Islet of Langerhans (tissue), 1 donor: ENCODE data around the gene NQO2.
"Not testable (repeated sequence)": the region's sequence is repeated elsewhere in the genome, so short reads cannot be mapped to it uniquely, and the experiment has no call there.

Source experiments
- FAIRE-seq: peaks from one replicate; lab custom pipeline; 2011; peaks lifted over from hg19 to GRCh38; lab: Jason Lieb, UNC

The NQO2 gene

GRCh38 chr6:3039384-3039783 lies 39.7 kb downstream of the NQO2 start:
- FAIRE-seq: no peak

GRCh38 chr6:3041147-3041546 lies 41.5 kb downstream of the NQO2 start:
- no peak for FAIRE-seq

DNA sequence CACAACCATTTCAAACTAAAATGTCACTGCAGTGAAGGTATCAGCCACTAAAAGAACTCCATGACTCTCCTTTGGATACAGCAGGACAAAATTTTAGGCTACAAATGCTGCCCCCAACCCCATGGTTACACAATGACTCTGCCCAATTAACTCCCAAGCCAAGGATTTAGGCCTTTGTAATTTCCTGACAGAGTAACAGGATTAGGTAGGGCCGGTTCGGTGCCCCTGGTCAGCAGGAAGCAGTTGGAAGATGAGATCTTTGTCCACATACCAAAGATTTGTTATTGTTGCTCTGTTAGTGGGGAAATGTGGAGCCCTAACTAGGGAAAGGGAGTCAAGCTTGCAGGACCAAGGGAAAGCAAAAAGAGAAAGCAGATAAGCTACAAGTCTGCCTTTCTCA lies 41.9 kb downstream of the NQO2 start:
- FAIRE-seq: no peak

DNA sequence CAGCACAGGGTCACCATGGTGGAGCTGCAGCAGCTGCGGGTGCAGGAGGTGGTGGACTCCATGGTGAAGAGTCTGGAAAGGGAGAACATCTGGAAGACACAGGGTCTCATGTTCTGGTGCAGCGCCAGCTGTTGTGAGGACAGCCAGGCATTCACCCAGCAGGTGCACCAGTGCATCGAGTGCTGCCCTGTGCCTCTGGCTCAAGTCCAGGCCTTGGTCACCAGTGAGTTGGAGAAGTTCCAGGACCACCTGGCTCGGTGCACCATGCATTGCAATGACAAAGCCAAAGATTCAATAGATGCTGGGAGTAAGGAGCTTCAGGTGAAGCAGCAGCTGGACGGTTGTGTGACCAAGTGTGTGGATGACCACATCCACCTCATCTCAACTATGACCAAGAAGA lies 45.7 kb downstream of the NQO2 start:
- no peak for FAIRE-seq

DNA sequence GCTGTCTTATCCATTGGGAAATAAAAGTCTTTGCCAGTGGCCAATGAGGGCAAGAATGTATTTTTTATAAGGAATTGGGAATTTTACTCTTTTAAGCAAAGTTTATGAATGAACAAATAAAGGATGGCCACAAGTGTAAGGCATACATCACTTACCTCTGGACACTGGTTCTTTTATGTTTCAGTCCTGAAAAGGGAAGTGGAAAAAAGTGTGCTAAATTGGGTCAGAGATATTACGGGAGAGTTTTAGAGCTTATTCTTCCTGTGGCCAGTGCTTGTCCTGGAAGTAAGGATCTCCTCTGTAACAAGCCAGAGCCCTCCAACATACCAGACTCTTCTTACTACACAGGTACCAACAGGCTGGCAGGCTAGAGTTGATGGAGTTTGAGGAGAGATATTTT lies 46.1 kb downstream of the NQO2 start:
- FAIRE-seq: no peak

DNA sequence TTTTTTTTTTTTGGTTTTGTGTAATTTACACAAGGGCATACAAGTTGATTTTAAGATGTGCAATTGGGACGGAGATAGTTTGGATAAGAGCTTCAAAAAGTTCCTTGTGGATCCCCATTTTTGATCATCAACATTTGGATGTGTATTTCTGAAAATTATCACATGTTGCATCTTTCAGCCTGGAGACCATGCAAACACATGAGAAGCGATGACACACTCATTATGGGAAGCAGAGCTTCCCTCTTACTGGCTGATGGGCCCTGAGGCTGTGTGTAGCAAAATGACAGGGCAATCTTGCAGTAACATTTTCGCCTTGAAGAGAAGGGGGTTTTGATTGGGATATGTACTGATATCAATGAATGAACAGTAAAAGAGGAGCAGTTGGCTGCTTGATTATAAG lies 46.6 kb downstream of the NQO2 start:
- FAIRE-seq: no peak

DNA sequence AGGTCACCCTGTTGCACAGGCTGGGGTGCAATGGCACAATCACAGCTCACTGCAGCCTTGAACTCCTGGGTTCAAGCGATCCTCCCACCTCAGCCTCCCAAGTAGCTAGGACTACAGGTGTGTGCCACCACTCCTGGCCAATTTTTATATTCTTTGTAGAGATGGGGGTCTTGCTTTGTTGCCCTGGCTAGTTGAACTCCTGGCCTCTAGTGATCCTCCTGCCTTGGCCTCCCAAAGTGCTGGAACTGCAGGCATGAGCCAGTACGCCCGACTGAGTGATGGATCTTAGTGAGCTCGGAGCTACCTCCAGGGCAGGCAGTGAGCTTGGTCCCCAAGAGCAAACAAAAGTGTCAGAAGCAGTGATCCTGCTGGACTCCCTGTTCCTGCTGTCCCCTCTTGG lies 48.3 kb downstream of the NQO2 start:
- FAIRE-seq: not testable (repeated sequence)

DNA sequence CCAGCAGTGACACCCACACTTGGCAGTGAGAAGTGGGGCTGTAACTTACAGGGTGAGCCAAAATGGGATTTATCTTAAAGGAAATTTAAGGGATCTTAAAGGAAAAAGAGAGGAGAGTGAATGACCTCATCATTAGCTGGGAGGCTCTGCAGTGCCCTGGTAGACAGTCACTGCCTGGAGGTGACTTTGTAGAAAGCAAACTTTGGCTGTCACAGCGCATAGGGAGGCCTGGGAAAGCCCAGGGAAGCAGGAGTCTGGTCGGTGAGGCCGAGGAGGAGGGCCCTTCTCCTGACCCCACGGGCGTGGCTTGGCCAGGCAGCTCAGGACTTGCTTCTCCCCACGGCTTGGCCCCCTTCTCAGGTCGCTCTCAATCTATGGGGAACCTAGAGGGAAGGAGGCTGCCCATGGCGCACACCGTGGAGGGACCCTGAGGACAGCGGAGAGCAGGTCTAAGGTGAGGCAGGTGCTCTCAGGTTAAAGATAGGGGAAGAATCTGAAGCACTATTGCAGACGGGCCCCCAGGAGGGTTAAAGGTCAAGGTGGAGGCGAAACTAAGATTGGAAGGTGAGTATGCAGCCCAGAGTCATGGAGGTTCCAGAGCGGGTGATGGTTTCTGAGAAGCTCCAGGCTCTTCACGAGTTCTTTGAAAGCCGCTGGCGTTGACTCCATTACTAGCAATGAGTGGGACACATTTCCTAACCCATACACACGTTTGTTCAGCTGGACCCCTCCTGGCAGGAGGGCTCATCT lies 53.0 kb downstream of the NQO2 start:
- FAIRE-seq: no peak

DNA sequence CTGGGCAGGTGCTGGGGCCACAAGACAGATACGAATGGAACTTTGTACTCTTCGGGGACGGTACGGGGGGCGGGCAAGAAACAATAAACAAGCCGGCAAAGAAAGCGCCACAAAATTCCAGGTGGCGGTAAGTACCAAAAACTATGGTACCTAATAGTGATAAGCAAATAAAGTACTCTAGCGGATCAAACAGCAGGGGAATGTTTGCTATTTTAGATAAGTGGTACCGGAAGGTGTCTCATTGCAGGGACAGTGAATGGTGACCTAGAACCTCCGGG lies 53.5 kb downstream of the NQO2 start:
- FAIRE-seq: no peak

GRCh38 chr6:3054229-3055157 lies 54.8 kb downstream of the NQO2 start:
- not testable (repeated sequence) for FAIRE-seq

- not testable (repeated sequence) for FAIRE-seq
These were observed 55.4 kb downstream of the NQO2 start for GRCh38 chr6:3055158-3055499.

DNA sequence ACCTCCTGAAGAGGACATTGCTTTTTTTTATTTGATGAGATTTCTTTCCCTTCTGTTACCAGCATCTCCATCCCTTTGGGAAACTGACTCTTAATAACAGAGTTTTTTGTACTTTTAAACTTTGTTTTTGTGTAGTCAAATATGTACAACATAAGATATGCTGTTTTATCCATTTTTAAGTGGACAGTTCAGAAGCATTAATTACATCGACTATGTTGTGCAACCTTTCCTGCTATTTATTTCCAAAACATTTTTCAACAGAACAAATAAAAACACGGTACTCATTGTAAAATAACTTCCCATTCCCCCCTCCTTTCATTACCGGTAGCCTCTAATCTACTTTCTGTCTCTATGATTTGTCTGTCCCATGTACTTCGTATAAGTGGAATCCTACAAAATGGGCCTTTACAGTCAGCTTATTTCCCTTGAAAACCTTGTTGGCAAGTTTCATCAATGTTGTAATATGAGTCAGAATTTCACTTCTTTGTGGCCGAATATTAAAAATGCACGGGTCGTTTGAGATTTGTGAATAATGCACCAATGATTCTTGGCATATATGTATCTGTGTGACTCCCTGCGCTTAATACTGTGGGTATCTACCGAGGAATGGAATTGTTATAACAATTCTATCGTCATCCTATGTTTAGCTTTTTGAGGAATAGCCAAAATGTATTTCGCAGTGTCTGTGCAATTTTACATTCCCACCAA lies 57.5 kb downstream of the NQO2 start:
- FAIRE-seq: no peak

GRCh38 chr6:3058957-3059356 lies 59.3 kb downstream of the NQO2 start:
- no peak for FAIRE-seq

- not testable (repeated sequence) for FAIRE-seq
These were observed 60.4 kb downstream of the NQO2 start for GRCh38 chr6:3060092-3060491.

DNA sequence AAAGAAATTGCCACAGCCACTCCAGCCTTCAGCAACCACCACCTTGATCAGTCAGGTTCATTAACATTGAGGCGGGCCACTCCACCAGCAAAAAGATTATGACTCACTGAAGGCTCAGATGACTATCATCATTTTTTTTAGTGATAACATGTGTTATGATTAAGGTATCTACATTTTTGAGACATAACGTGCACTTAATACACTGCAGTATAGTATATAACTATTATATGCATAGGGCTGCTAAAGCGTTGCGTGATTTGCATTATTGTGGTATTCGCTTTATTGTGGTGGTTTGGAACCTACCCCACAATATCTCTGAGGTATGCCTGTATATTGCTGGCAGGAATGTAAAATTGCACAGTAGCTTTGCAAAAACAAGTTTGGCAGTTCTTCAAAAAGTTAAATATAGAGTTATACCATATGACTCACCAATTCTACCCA lies 61.8 kb downstream of the NQO2 start:
- FAIRE-seq: no peak

DNA sequence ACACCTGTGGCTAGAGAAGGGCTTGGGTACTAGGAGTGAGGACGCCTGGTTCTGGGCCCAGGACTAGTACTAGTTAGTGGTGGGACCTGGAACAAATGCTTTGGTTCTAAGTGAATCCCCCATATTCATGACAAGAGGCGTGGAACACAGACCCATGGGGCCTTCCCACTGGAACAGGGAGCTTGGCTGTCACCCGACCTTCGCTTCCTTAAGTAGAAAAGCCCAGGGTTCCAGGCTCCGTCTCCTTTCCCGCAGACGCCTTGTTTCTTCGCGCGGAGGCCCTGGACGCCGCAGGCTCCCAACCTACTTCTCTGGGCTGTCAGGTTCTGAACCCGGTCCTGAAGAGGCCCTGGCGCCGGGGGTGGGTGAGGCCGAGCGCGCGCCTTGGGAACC lies 63.6 kb downstream of the NQO2 start:
- not testable (repeated sequence) for FAIRE-seq

DNA sequence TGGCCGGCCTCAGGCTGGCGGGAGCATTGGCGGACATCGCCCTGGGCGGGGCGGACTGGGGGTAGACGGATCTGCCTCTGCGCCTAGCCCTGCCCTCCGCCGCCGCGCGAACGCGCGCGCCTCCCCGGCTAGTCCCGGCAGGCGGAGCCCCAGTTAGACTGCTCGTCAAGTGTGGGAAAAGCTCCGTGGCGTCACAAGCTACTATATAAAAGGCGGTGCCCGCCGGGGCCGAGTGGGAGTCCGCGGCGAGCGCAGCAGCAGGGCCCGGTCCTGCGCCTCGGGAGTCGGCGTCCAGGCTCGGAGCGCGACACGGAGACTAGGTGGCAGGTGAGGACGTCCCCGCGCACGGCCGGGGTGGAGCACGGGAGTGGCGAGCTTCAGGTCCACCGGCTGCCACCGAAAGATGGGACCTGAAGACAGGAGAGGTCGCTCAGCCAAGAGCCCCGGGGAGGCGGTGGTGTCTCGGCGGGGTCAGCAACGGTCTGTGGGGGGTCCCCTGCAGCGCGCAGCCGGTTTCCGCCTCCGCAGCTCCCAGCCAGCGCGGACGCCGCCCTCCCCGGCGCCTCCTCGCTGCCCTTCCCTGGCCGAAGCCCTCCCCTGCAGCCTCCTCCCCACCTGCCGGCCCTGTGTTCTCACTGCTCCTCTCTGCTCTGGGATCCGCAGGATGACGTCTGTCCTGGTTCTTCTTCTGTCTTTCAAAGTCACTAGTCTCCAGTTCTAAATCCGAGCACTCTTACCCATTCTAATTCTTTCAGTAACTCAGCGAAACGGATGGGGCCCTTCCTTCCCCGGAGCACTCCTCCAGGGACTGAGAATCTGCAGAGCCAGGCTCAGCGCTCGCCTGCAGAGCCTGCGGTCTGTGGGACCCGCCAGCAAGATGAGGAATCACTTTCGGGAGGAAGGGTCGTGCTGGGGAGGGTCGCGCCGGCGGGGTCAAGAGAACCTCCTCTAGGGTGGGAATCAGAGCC lies 64.3 kb downstream of the NQO2 start:
- no peak for FAIRE-seq

DNA sequence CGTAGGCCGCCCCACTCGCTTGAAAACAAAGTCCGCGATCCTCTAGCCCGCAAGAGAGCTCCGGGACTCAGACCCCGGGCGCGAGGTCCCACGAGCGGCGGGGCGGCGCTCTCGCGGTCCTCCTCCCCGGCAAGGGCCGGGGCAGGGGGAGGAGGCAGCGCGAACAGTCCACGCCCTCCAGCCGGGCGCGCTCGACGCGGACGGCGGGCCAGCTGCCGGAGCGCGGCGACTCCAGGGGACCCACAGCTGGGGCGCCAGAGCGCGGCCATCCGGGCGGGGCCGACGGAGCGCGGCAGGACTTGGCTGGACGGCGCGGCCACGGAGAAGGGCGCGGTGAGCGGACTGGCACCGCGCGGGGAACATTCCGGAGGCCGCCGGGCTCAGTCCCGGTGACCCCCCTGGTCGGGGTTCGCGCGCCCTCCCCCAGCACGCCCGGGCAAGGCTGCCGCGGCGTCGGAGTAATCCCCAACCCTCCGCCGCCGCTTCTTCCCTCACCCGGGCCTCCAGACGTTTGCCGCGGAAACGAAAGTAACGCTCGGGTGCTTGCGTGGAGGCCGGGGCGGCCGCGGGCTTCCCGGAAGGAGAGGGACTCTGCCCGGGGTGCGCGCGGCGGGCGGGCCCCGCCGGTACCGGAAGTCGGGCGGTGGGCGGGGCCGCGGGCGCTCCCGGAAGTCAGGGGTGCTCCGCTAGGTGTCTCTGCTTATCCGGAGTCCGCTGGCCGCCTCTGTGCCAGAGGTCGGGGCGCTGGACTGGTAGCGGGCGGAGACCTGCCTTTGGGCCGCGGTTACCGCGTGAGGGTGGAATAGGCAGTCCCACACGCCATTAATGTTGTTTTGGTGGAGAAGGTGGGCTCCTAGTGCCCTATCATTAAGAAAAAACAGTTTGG lies 68.9 kb downstream of the NQO2 start, which contains the start of gene RIPK1:
TSS of gene RIPK1 (plus strand) at position 166 of the 886 bp plus-strand sequence. CDS start 8,330 bp downstream, outside the sequence.
- no peak for FAIRE-seq
